HG02870 (cell line): ENCODE results near the gene COX6A2.

Source experiments
- ATAC-seq: cut with Tn5 transposase; IDR thresholded peaks from one replicate; pipeline ENCODE4 v1.9.1; 2021; ENCODE audit warnings: mild to moderate bottlenecking, moderate library complexity; ENCODE audit not compliant: unreplicated experiment

COX6A2 gene

DNA sequence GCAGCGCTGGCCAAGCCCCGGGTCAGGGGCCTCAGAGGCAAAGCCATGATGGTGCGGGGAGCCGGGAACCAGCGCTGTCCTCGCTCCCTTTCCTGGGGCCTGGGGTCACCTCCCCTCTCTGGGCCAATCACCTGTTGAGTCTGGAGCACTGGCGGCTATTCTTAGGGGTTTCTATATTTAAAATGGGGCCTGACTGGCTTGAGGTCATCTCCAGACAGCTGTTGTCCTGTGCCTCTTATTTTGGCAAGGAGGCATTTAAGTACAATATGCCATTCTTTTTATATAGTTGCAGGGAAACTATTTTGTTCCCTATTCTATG, at the start of gene COX6A2:
COX6A2 (minus strand) TSS at position 82 of the 319 bp plus-strand sequence; CDS start at position 47, 35 bp downstream.
- ATAC-seq, result no peak

GRCh38 chr16:31477220-31478216, 49.4 kb upstream of the COX6A2 start:
- ATAC-seq, result no peak

DNA sequence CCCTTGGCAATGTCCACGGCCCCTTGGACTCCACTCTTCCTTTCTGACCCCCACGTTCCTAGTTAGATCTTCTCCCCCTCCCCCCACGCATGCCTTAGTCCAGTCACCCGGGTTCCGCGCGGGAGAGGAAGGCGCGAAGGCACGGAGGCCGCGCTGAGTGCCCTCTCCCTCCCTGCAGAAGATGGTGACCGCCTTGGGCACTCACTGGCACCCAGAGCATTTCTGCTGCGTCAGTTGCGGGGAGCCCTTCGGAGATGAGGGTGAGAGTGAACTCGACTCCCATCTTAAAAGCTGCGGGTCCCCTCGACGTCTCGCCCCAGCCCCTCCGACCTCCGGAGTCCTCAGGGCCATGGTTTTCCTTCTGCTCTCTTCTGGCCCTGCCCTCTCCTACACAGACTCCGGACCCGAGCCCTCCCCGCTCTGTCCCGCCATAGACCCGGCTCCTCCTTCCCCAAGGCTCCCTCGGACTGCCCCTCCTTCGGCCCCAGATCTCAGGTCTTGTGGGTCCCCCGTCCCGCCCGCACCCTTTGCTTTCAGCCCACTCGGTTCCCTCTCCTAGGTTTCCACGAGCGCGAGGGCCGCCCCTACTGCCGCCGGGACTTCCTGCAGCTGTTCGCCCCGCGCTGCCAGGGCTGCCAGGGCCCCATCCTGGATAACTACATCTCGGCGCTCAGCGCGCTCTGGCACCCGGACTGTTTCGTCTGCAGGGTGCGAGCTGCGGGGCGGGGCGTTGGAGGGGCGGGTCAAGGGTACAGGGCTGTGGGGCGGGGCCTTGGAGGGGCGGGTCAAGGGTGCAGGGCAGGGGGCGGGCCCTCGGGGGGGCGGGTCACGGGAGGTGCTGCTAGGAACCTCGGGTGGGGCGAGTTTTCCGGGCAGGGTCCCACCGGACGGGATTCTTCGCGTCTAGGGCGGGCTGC, 48.4 kb upstream of the COX6A2 start:
- peak; percentile 51 for ATAC-seq

- ATAC-seq, result no peak
These were observed 47.8 kb upstream of the COX6A2 start for GRCh38 chr16:31475946-31476302.

DNA sequence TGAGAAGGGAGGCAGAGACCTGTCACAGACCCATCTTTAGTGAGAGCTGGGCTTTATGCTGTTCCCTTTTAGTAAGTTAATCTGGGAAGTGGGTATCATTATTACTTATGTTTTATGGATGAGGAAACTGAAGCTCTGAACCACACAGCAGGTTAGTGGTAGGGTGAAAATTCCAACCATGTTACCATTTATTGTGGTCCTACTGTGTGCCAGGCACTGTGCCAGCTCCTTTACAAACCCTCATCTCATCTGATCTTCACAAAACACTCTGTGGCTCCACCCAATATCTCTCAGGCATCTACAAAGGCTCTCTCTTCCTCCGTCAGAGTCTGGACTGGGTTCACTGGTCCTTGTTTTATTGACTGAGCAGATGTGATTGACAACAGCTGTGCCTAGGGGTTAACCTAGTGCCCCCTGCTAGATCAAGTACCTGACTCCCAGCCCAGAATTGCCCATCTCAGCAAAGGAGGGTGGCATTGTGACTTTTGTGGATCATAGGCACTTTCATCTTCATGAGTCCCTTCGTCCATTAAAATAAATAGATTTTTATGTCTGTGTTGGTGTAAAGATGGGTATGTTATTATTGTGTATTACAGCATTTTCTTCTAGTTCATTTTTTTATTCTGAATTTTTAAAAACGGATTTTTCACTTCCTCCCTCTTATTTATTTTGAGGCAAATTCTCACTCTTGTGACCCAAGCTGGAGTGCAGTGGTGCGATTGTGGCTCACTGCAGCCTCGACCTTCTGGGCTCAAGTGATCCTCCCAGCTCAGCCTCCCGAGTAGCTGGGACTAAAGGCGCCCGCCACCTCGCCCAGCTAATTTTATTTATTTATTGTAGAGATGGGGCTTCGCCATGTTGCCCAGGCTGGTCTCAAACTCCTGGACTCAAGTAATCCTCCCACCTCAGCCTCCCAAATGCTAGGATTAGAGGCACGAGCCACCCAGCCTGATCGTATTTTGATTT, 46.9 kb upstream of the COX6A2 start:
- ATAC-seq, result no peak

GRCh38 chr16:31474173-31474714, 46.1 kb upstream of the COX6A2 start:
- ATAC-seq, result no peak

DNA sequence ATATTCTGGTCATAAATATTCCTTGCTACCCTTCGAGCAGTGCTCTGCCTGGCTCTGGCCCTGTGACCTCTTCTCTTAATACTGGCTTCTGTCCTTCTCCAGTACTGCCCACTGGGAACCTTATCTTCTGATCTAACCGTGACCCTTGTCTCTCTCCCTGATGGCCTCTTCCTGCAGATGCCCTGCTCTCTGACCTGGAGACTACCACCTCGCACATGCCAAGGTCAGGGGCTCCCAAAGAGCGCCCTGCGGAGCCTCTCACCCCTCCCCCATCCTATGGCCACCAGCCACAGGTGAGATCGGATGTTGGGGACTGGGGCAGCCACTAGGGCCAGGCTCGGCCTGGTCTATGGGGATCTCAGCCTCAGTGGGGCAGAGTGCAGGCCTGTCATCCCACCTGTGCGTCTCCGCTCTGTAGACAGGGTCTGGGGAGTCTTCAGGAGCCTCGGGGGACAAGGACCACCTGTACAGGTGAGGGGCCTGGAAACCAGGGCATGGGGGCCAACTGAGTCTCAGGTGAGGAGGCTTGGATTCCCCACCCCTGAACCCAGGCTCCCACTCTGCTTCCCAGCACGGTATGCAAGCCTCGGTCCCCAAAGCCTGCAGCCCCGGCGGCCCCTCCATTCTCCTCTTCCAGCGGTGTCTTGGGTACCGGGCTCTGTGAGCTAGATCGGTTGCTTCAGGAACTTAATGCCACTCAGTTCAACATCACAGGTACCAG, 45.3 kb upstream of the COX6A2 start:
- no peak for ATAC-seq

DNA sequence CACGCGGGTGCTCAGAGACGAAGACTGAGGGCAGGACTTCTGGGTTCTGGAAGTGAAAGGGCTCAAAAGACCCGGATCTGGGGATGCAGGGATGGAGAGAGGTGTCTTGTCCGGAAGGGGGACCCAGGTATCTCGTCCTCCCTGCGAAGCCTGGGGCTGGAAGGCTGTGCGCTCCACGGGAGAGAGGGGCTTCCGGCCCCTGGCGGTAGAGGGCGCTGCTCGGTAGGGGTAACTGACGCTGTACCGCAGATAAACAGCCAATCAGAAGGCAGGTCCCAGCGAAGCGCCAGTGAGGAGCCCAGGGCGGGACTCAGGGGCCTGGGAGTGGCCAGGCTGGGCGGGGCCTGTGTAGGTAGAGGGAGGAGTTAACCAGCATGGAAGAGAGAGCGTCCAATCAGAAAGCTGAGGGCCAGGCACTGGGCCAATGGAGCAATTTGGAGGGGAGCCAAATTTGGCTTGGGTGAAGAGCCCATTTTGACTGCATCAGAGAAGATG, 44.6 kb upstream of the COX6A2 start:
- no peak for ATAC-seq

DNA sequence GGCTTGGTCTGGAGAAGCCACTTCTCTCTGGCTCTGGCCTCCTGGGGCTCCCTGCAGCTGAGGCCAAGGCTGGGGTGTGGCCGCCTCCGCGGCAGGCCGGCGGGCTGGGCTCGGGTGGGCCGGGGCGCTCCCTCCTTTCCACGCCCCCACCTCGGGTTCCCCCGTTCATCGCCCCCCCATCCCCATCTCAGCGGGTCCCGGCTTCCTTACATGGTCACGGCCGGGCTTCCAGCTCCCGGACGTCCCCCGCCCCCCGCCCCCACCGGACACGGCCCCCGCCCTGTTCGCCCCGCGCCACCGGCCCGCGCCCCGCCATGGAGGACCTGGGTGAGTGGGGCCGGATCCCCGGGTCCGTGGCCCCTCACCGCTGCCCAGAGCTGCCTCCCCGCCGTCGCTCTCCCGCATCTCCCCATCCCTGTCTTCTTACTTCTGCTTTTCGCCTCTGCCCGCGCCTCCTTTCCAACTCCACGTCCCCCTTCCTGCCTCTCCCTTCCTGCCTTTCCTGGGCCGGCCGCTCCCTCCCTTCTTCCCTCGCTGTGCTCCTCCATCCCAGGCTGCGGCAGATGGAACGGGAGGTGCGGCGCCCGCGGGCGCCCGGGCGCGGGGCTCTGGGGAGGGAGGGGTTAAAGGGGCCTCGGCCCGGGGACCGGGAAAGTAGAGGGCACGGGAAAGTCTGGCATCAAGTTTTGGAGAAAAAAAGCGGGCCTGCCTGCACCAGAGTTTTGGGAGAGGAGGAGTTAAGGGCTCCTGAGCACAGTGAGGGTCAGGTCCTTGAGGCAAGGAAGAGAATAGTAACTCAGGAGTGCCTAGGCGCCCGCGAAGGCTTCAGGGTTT, 43.9 kb upstream of the COX6A2 start, which contains the start of gene TGFB1I1:
TGFB1I1 (plus strand) TSS at position 278 of the 834 bp plus-strand sequence; CDS start at position 315, 37 bp downstream.
- ATAC-seq, result no peak

DNA sequence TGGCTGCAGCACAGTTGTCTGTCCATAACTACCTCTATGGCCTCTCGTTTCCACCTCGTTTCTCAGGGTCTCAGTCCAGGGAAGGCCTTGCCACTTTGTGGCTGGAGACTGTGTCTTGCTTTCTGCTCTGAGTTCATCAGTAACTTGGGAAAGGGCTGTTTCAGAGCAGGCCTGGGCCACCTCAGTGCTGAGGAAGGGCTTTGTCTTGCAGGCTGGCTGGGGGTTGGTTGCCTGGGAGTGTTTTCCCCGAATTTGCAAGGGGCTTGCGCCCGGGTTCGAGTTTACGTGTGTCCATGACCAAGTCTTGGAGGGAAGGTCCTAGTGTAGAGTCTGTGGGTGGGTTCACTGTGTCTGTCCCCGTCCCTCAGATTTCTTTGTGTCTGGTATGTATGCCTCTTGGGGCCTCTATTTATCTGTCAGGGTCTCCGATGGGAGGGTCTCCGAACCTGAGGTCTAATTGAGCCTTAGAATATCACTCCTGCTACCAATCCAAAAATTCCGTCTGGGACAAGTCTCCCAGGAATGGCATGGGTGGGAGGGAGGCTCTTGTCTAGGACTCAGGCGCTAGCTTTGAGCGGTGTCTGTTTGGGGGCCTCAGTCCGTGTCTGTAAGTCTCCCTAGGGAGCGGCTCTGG, 43.2 kb upstream of the COX6A2 start:
- ATAC-seq, result no peak

DNA sequence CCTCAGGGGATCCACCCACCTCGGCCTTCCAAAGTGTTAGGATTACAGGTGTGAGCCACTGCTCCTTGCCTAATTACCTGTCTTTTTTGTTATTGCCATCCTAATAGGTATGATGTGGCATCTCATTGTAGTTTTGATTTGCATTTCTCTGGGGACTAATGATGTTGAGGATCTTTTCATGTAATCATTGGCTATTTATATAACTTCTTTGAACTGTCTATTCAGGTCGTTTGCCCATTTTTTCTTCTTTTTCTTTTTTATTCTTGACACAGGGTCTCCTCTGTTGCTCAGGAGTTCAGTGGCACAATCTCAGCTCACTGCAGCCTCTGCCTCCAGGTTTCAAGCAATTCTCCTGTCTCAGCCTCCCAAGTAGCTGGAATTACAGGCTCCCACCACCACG, 42.5 kb upstream of the COX6A2 start:
- no peak for ATAC-seq

DNA sequence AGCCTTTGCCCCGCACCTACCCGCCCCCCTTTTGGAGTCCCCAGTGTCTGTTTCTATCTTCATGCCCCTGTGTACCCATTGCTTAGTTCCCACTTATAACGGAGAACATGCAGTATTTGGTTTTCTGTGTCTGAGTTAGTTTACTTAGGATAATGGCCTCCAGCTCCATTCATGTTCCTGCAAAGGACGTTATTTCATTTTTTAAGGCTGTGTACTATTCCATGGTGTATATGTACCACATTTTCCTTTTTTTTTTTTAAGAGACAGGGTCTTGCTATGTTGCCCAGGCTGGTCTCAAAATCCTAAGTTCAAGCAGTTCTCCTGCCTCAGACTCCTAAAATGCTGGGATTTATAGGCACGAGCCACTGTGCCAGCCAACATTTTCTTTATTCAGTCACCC, 39.7 kb upstream of the COX6A2 start:
- ATAC-seq, result no peak

- ATAC-seq, result no peak
These were observed 39.1 kb upstream of the COX6A2 start for GRCh38 chr16:31467151-31467773.

DNA sequence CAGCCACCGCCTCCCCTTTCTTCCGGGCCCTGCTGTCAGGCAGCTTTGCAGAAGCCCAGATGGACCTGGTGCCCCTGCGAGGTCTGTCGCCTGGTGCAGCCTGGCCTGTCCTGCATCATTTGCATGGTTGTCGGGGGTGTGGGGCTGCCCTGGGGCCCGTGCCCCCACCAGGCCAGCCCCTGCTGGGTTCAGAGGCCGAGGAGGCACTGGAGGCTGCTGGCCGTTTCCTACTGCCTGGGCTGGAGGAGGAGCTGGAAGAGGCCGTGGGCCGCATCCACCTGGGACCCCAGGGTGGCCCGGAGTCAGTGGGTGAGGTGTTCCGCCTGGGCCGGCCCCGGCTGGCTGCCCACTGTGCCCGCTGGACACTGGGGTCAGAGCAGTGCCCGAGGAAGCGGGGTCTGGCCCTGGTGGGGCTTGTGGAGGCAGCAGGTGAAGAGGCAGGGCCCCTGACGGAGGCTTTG, 38.3 kb upstream of the COX6A2 start:
- no peak for ATAC-seq

GRCh38 chr16:31465788-31466370, 37.7 kb upstream of the COX6A2 start:
- no peak for ATAC-seq

DNA sequence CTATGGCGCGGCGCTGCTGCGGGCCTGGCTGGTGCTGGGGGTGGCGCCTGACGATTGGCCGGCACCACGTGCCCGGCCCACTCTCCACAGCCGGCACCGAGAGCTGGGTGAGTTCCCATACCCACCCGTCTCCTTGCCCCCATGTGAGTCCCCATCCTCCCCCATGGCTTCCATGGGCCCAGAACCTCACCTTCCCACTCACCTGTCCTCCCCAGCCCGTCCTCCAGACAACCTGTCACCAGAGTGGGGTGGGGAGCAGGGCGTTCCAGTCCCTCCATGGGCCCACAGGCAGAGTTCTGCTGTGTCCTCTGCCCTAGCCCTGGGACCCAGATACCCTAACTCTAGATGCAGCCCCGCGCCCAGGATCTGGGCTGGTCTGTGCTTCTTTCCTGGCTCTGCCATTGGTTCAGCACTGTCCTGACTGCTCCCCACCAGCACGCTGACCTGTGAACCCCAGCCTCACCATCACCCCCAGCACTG, 36.7 kb upstream of the COX6A2 start:
- no peak for ATAC-seq

GRCh38 chr16:31464348-31464769, 36.2 kb upstream of the COX6A2 start:
- ATAC-seq, result no peak
